ENCODE results near the gene PLA2G4E. TPM values are rescaled to one million over a fixed set of nuclear protein-coding genes. Genes with fewer than 3 reads are reported as not detected.
A peak's percentile ranks its signal among the peaks of the same experiment; 100 is the strongest.

PLA2G4E gene
- total and polyA plus RNA-seq, 2 experiments from 2014 or later = not detected

DNA sequence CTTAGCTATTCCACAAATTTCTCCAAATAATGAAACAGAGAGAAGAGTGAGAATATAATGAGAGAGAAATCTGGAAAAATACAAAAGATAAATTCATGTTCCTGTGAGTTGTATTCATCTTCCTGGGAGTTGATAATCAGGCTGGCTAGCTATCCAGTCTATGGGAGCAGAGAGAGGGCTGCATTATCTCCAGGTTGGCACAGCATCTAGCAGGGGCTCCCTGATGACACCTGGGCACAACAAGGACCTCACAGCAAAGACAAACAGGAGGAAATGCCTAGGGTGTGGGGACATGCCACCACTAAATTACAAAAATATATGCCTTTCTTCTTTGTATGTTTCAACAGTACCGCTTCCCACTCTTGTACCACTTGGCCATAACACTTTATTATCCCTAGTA is 50.4 kb downstream of the PLA2G4E start:
- Histone ChIP-seq H3K36me3 (ENCODE audit: insufficient read depth) (no peaks in the 10 kb centered on the region), H3K4me3 (peak overlapping the region; percentile 63), H2AFZ (no peak overlapping the region), H4K20me1 (replicated peaks; ENCODE audit: insufficient read depth) (peaks cover 30% of the 10 kb centered on the region), H3K4me1 (ENCODE audit: insufficient read depth) (peaks cover 18% of the 10 kb centered on the region), H3K9me2 (ENCODE audit: insufficient read depth) (no peaks in the 10 kb centered on the region), H3K27ac (ENCODE audit: low read depth) (no peak overlapping the region), H3K79me2 (replicated peaks; ENCODE audit: insufficient read depth) (peaks cover 57% of the 10 kb centered on the region), H3K4me2 (peak overlapping the region; percentile 83), H3F3A (replicated peaks; ENCODE audit: low read depth) (no peaks in the 10 kb centered on the region), H3K27me3 (ENCODE audit: insufficient read depth) (no peaks in the 10 kb centered on the region)
- peak overlapping the region; percentile 25; the same call in 1 of the 2 replicates for H3K27ac Mint-ChIP-seq
- DNase-seq (ENCODE audit: low spot score) = no peak
- H3K4me1 Mint-ChIP-seq = peaks cover 30% of the 10 kb centered on the region
- no peak for TF ChIP-seq POLR2AphosphoS5 (IDR thresholded peaks at IDR 0.05; ENCODE audit: low read depth)
- no peaks in the 10 kb centered on the region; the same call in 2 of the 3 replicates for H3K36me3 Mint-ChIP-seq (ENCODE audit: low read depth)
- peaks cover 2% of the 10 kb centered on the region for H3K27me3 Mint-ChIP-seq (ENCODE audit: insufficient read depth, low read depth, poor library complexity)
- peak overlapping the region; percentile 92 for H3K4me3 Mint-ChIP-seq
- ATAC-seq = no peak
- H3K9me3 Mint-ChIP-seq = no peaks in the 10 kb centered on the region

DNA sequence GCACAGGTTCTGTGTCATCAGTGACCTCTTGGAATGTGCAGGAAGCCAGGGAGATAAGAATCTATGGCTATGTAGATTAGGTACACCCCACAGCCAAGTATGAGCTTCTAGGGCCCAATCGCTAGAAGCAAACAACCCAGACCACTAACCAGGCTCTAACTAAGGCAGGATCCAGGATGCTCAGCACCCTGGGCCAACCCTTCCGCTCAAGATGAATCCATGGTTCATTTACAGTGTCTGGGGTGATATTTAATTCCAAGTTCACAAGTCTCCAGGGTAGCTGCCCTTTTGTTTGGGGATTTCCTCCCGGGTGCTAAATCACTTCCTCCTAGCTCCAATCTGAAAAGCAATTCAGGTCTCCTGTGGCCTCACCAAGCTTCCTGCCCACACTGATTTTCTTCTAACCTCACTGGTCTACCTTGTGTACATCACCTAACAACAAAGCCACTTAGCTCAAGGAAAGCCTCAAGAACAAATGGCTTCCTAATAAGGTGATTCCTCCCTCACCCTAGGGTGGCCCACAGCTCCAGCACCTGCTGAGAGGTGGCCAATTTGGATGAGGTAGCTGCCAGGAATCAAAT is 50.9 kb downstream of the PLA2G4E start:
- TF ChIP-seq, protein P1, sequence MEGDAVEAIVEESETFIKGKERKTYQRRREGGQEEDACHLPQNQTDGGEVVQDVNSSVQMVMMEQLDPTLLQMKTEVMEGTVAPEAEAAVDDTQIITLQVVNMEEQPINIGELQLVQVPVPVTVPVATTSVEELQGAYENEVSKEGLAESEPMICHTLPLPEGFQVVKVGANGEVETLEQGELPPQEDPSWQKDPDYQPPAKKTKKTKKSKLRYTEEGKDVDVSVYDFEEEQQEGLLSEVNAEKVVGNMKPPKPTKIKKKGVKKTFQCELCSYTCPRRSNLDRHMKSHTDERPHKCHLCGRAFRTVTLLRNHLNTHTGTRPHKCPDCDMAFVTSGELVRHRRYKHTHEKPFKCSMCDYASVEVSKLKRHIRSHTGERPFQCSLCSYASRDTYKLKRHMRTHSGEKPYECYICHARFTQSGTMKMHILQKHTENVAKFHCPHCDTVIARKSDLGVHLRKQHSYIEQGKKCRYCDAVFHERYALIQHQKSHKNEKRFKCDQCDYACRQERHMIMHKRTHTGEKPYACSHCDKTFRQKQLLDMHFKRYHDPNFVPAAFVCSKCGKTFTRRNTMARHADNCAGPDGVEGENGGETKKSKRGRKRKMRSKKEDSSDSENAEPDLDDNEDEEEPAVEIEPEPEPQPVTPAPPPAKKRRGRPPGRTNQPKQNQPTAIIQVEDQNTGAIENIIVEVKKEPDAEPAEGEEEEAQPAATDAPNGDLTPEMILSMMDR (conservative IDR thresholded peaks at IDR 0.05; ENCODE audit: low read depth in 2 of 2) = no peak
- TF ChIP-seq EZH2phosphoT487 (IDR thresholded peaks at IDR 0.05; ENCODE audit: unreplicated experiment) (no peak), ZNF462 (CRISPR knock-in tag; IDR thresholded peaks at IDR 0.05) (no peak), ETS1 (IDR thresholded peaks at IDR 0.05) (no peak), CREB1 (CRISPR knock-in tag; IDR thresholded peaks at IDR 0.05; ENCODE audit: low read depth) (no peak), POLR2AphosphoS5 (IDR thresholded peaks at IDR 0.05; ENCODE audit: low read depth) (no peak), REST (IDR thresholded peaks at IDR 0.05; ENCODE audit: unreplicated experiment) (no peak), NANOG (IDR thresholded peaks at IDR 0.05; ENCODE audit: borderline replicate concordance) (no peak)
- Mint-ChIP-seq H3K36me3 (ENCODE audit: low read depth) (no peaks in the 10 kb centered on the region; the same call in 2 of the 3 replicates), H3K4me3 (peak overlapping the region; percentile 37), H3K27me3 (ENCODE audit: insufficient read depth, low read depth, poor library complexity) (peaks cover 2% of the 10 kb centered on the region), H3K9me3 (no peaks in the 10 kb centered on the region), H3K4me1 (peaks cover 30% of the 10 kb centered on the region), H3K27ac (peak overlapping the region; percentile 25; the same call in 1 of the 2 replicates)
- no peaks in the 10 kb centered on the region for H3K36me3 ChIP-seq (ENCODE audit: insufficient read depth)
- no peaks in the 10 kb centered on the region for H3K9me2 ChIP-seq (ENCODE audit: insufficient read depth)
- H3K79me2 ChIP-seq (replicated peaks; ENCODE audit: insufficient read depth) = peaks cover 62% of the 10 kb centered on the region
- H2AFZ ChIP-seq = no peak overlapping the region
- peak overlapping the region; percentile 67 for H3K4me2 ChIP-seq
- DNase-seq (ENCODE audit: low spot score) (no peak), ATAC-seq (no peak)
- H3K4me1 ChIP-seq (ENCODE audit: insufficient read depth) = peaks cover 18% of the 10 kb centered on the region
- no peak overlapping the region for H3K27ac ChIP-seq (ENCODE audit: low read depth)
- peaks cover 30% of the 10 kb centered on the region for H4K20me1 ChIP-seq (replicated peaks; ENCODE audit: insufficient read depth)
- no peaks in the 10 kb centered on the region for H3K27me3 ChIP-seq (ENCODE audit: insufficient read depth)
- H3K4me3 ChIP-seq = no peak overlapping the region
- H3F3A ChIP-seq (replicated peaks; ENCODE audit: low read depth) = no peaks in the 10 kb centered on the region
